ENCODE measurements around the gene ANKIB1. TPM values are rescaled to one million over a fixed set of nuclear protein-coding genes. Genes with fewer than 3 reads are reported as not detected.

The ANKIB1 gene
- total and polyA plus RNA-seq, 9 of the 15 experiments (the other 6 are each of a cell fraction or from before 2014, with no cell fraction given): 5.9 to 25.2 (median 16.1) TPM

GRCh38 chr7:92446869-92447344 lies 201.1 kb downstream of the ANKIB1 start:
- Histone ChIP-seq H4K20me1 (replicated peaks; ENCODE audit: control insufficient read depth, insufficient read depth, low read length) (no peaks in the 10 kb centered on the region), H3K4me2 (ENCODE audit: insufficient read depth, low read length) (no peak overlapping the region; the same call in 1 of the 2 replicates), H3K79me2 (ENCODE audit: control insufficient read depth, insufficient read depth, low read length) (peaks cover 28% of the 10 kb centered on the region), H3K9me3 (replicated peaks; ENCODE audit: control insufficient read depth, insufficient read depth, low read depth, low read length) (peaks cover 6% of the 10 kb centered on the region), H3K4me3 (peak overlapping the region; percentile 95), H3K4me1 (replicated peaks in 1 of 2; ENCODE audit: control insufficient read depth in 2 of 2, insufficient read depth in 2 of 2, low read length in 2 of 2) (peaks cover 5 to 6% of the 10 kb centered on the region in 2 experiments; a peak in 2 of 5 replicates), H3K9me1 (ENCODE audit: control insufficient read depth, insufficient read depth, low read length) (no peaks in the 10 kb centered on the region), H3K27me3 (ENCODE audit: control insufficient read depth in 2 of 2, insufficient read depth in 2 of 2, low read length in 2 of 2) (no peaks in the 10 kb centered on the region), H3K36me3 (ENCODE audit: control insufficient read depth, insufficient read depth, low read length) (peaks cover 32% of the 10 kb centered on the region), H3K9ac (ENCODE audit: insufficient read depth in 1 of 2, low read depth in 2 of 2, low read length in 2 of 2) (peak overlapping the region; percentile 94 to 97; a peak in 3 of 4 replicates), H2AFZ (ENCODE audit: low read depth, low read length) (peak overlapping the region; percentile 95), H3K27ac (ENCODE audit: extremely low read depth, low read depth, low read length) (peak overlapping the region; percentile 95; the same call in 2 of the 3 replicates)
- DNase-seq (ENCODE audit: extremely low read depth in 1 of 4, low spot score in 3 of 4) (no peak), FAIRE-seq (no peak), ATAC-seq (no peak)
- POLR2A ChIA-PET: interaction anchor here (0.6 to 2.9 kb wide), 17 partner anchors 9 to 617 kb away, joined by 3 to 15 read pairs (median 4); partner anchors contain the start of genes CYP51A1 and ERVW-1
- CTCF ChIA-PET (ENCODE audit: low intra/inter-chr PET ratio): interaction anchor here (0.6 to 3.2 kb wide), 7 partner anchors 22 to 617 kb away, joined by 3 to 15 read pairs (median 3); partner anchors contain the start of gene MTERF1
- BruUV-seq (replicated peaks): no TSS peak
- in situ Hi-C loops (cut with MboI): loop anchor here (10.0 kb wide), 1 partner anchor 572 kb away; no protein-coding TSS in a partner anchor
- intact Hi-C loops (cut with micrococcal nuclease): loop anchor here (1.0 to 10.0 kb wide), 8 partner anchors 23 to 802 kb away; partner anchors contain the start of genes ANKIB1, KRIT1, LRRD1 and MTERF1
- 45% methylated on average over 20 of the region's 21 CpGs for WGBS (ENCODE audit: insufficient coverage, low coverage, missing lambda C conversion rate)
- peak; percentile 49; the same call in 1 of the 2 replicates for TF ChIP-seq KLF16 (IDR thresholded peaks at IDR 0.05)
- TF ChIP-seq PTTG1 (tag; IDR thresholded peaks at IDR 0.05; ENCODE audit: low read depth): no peak
- TF ChIP-seq CTCF (IDR thresholded peaks at IDR 0.05 in 2 of 3, conservative IDR thresholded peaks at IDR 0.05 in 1 of 3; ENCODE audit: insufficient read depth in 2 of 3, low read depth in 1 of 3, low read length in 3 of 3): peak in 1 of 3 experiments; percentile 99; a peak in 1 of 6 replicates
- TF ChIP-seq ZZZ3 (IDR thresholded peaks at IDR 0.05): 0 out of 2 replicates have a peak, but pooled peaks have one; percentile 23
- peak; percentile 14 for TF ChIP-seq ASH1L (IDR thresholded peaks at IDR 0.05; ENCODE audit: borderline replicate concordance, low read depth, partially characterized antibody)
- peak; percentile 53 for TF ChIP-seq ZNF592 (IDR thresholded peaks at IDR 0.05)
- TF ChIP-seq ZNF395 (CRISPR knock-in tag; IDR thresholded peaks at IDR 0.05): no peak
- peak; percentile 75 to 90 for TF ChIP-seq E2F6 (IDR thresholded peaks at IDR 0.05; ENCODE audit: borderline replicate concordance in 1 of 2, extremely low read depth in 1 of 2, insufficient read depth in 1 of 2, insufficient read length in 1 of 2, low read depth in 1 of 2, low read length in 1 of 2, poor library complexity in 1 of 2, severe bottlenecking in 1 of 2)

Data from K562 (cell line).